ENCODE results near the gene BMF. TPM values are rescaled to one million over a fixed set of nuclear protein-coding genes. Genes with fewer than 3 reads are reported as not detected.
"Not testable (repeated sequence)": the region's sequence is repeated elsewhere in the genome, so short reads cannot be mapped to it uniquely, and the experiment has no call there.

The BMF gene
- total RNA-seq, 1 experiment from 2014 or later, result 3.0 TPM

DNA sequence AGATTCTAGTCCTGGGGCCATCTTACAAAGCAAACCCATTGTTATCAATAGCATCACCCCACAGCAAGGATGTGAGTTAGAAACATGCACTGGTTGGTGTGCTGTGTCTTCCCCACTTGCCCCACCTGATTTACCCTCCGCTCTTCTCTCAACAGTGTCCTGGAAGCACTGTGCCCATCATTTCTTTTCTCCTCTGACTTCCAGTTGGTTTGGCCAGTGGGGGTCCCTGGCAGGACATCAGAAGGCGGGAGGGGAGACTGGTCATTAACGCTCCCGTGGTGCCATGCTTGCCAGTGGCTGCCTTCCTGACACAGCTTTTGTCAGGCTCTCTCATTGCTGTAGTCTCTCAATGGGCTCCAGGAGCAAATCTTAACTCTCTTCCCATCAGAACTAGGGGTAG is 40.7 kb upstream of the BMF start:
- Histone ChIP-seq H2AFZ (ENCODE audit: low read length) (no peak overlapping the region), H3K79me2 (ENCODE audit: low read length) (no peaks in the 10 kb centered on the region), H3K9ac (ENCODE audit: low read length) (no peak overlapping the region), H3K27me3 (ENCODE audit: low read length) (no peaks in the 10 kb centered on the region), H3K9me2 (replicated peaks; ENCODE audit: insufficient read depth, low read length) (no peaks in the 10 kb centered on the region), H3K27ac (ENCODE audit: low read length) (no peak overlapping the region), H3K9me3 (ENCODE audit: low read length) (no peaks in the 10 kb centered on the region), H3K36me3 (ENCODE audit: insufficient read depth, low read length) (no peaks in the 10 kb centered on the region), H3K4me2 (ENCODE audit: low read depth, low read length, poor library complexity, severe bottlenecking) (no peak overlapping the region), H3K4me3 (ENCODE audit: low read length) (no peak overlapping the region), H4K20me1 (ENCODE audit: insufficient read depth, low read depth, low read length) (no peaks in the 10 kb centered on the region), H3K4me1 (ENCODE audit: low read length) (no peaks in the 10 kb centered on the region)
- no peak for DNase-seq

GRCh38 chr15:40146037-40146436 is 37.4 kb upstream of the BMF start:
- H4K20me1 ChIP-seq (ENCODE audit: insufficient read depth, low read depth, low read length), result no peaks in the 10 kb centered on the region
- no peaks in the 10 kb centered on the region for H3K27me3 ChIP-seq (ENCODE audit: low read length)
- no peak for DNase-seq
- no peaks in the 10 kb centered on the region for H3K9me2 ChIP-seq (replicated peaks; ENCODE audit: insufficient read depth, low read length)
- no peak overlapping the region for H2AFZ ChIP-seq (ENCODE audit: low read length)
- H3K9ac ChIP-seq (ENCODE audit: low read length), result no peak overlapping the region
- H3K36me3 ChIP-seq (ENCODE audit: insufficient read depth, low read length), result no peaks in the 10 kb centered on the region
- no peak overlapping the region for H3K4me2 ChIP-seq (ENCODE audit: low read depth, low read length, poor library complexity, severe bottlenecking)
- no peak overlapping the region for H3K27ac ChIP-seq (ENCODE audit: low read length)
- no peaks in the 10 kb centered on the region for H3K79me2 ChIP-seq (ENCODE audit: low read length)
- H3K4me3 ChIP-seq (ENCODE audit: low read length), result no peak overlapping the region
- H3K9me3 ChIP-seq (ENCODE audit: low read length), result no peaks in the 10 kb centered on the region
- no peaks in the 10 kb centered on the region for H3K4me1 ChIP-seq (ENCODE audit: low read length)

DNA sequence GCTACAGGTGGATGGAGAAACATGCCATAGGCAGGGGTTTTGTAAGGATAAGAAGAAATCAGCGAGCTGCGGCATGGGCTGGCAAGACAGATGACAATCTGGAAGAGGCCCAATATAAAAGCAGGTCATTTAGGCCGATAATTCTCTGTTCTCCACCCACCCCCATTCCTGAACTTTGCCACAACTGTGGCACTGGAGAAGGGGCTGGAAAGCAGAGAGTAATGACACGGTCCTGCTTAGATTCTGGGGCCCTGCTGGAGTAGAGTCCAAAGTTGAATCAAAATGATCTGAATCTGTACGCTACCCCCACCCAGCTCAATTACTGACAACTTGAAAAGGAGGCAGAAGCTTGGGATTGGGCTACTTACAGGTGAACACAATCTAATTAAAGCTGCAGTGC is 33.7 kb upstream of the BMF start:
- Histone ChIP-seq H3K4me2 (ENCODE audit: low read depth, low read length, poor library complexity, severe bottlenecking) (no peak overlapping the region), H3K9me3 (ENCODE audit: low read length) (no peaks in the 10 kb centered on the region), H3K79me2 (ENCODE audit: low read length) (no peaks in the 10 kb centered on the region), H4K20me1 (ENCODE audit: insufficient read depth, low read depth, low read length) (no peaks in the 10 kb centered on the region), H3K27me3 (ENCODE audit: low read length) (no peaks in the 10 kb centered on the region), H3K4me1 (ENCODE audit: low read length) (no peaks in the 10 kb centered on the region), H3K9ac (ENCODE audit: low read length) (no peak overlapping the region), H3K4me3 (ENCODE audit: low read length) (no peak overlapping the region), H3K9me2 (replicated peaks; ENCODE audit: insufficient read depth, low read length) (no peaks in the 10 kb centered on the region), H2AFZ (ENCODE audit: low read length) (no peak overlapping the region), H3K36me3 (ENCODE audit: insufficient read depth, low read length) (no peaks in the 10 kb centered on the region), H3K27ac (ENCODE audit: low read length) (no peak overlapping the region)
- no peak for DNase-seq

DNA sequence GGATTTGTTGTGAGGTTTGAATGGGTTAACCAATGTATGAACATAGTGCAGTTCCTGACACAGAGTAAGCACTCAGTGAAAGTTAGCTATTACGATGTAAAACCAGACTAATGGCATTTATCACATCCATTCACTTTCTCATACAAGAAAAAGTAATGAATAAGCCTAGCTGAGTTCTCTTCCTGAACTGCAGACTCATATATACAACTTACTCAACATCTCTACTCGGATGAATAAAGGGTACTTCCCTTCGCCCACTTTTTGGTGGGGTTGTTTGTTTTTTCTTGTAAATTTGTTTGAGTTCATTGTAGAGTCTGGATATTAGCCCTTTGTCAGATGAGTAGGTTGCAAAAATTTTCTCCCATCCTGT is 29.5 kb upstream of the BMF start:
- H4K20me1 ChIP-seq (ENCODE audit: insufficient read depth, low read depth, low read length); H3K36me3 ChIP-seq (ENCODE audit: insufficient read depth, low read length); H3K4me2 ChIP-seq (ENCODE audit: low read depth, low read length, poor library complexity, severe bottlenecking); H3K4me3 ChIP-seq (ENCODE audit: low read length); H3K79me2 ChIP-seq (ENCODE audit: low read length); H3K27me3 ChIP-seq (ENCODE audit: low read length); H3K9me2 ChIP-seq (replicated peaks; ENCODE audit: insufficient read depth, low read length); DNase-seq; H3K9ac ChIP-seq (ENCODE audit: low read length); H3K4me1 ChIP-seq (ENCODE audit: low read length); H3K9me3 ChIP-seq (ENCODE audit: low read length); H3K27ac ChIP-seq (ENCODE audit: low read length); H2AFZ ChIP-seq (ENCODE audit: low read length): not testable (repeated sequence)

GRCh38 chr15:40137303-40138200 is 28.9 kb upstream of the BMF start:
- Histone ChIP-seq H3K9me3 (ENCODE audit: low read length) (no peaks in the 10 kb centered on the region), H3K36me3 (ENCODE audit: insufficient read depth, low read length) (no peaks in the 10 kb centered on the region), H3K9ac (ENCODE audit: low read length) (no peak overlapping the region), H3K79me2 (ENCODE audit: low read length) (no peaks in the 10 kb centered on the region), H3K27me3 (ENCODE audit: low read length) (no peaks in the 10 kb centered on the region), H4K20me1 (ENCODE audit: insufficient read depth, low read depth, low read length) (no peaks in the 10 kb centered on the region), H3K4me1 (ENCODE audit: low read length) (no peaks in the 10 kb centered on the region), H3K9me2 (replicated peaks; ENCODE audit: insufficient read depth, low read length) (no peaks in the 10 kb centered on the region), H3K4me2 (ENCODE audit: low read depth, low read length, poor library complexity, severe bottlenecking) (no peak overlapping the region), H2AFZ (ENCODE audit: low read length) (no peak overlapping the region), H3K4me3 (ENCODE audit: low read length) (no peak overlapping the region), H3K27ac (ENCODE audit: low read length) (no peak overlapping the region)
- DNase-seq, result no peak

- Histone ChIP-seq H3K9me3 (ENCODE audit: low read length) (no peaks in the 10 kb centered on the region), H3K27me3 (ENCODE audit: low read length) (no peaks in the 10 kb centered on the region), H3K27ac (ENCODE audit: low read length) (no peak overlapping the region), H3K4me2 (ENCODE audit: low read depth, low read length, poor library complexity, severe bottlenecking) (no peak overlapping the region), H3K79me2 (ENCODE audit: low read length) (no peaks in the 10 kb centered on the region), H4K20me1 (ENCODE audit: insufficient read depth, low read depth, low read length) (no peaks in the 10 kb centered on the region), H3K36me3 (ENCODE audit: insufficient read depth, low read length) (no peaks in the 10 kb centered on the region), H3K9me2 (replicated peaks; ENCODE audit: insufficient read depth, low read length) (no peaks in the 10 kb centered on the region), H3K4me3 (ENCODE audit: low read length) (no peak overlapping the region), H2AFZ (ENCODE audit: low read length) (no peak overlapping the region), H3K9ac (ENCODE audit: low read length) (no peak overlapping the region), H3K4me1 (ENCODE audit: low read length) (no peaks in the 10 kb centered on the region)
- DNase-seq, result no peak
These were observed 28.0 kb upstream of the BMF start for GRCh38 chr15:40136470-40137302.

DNA sequence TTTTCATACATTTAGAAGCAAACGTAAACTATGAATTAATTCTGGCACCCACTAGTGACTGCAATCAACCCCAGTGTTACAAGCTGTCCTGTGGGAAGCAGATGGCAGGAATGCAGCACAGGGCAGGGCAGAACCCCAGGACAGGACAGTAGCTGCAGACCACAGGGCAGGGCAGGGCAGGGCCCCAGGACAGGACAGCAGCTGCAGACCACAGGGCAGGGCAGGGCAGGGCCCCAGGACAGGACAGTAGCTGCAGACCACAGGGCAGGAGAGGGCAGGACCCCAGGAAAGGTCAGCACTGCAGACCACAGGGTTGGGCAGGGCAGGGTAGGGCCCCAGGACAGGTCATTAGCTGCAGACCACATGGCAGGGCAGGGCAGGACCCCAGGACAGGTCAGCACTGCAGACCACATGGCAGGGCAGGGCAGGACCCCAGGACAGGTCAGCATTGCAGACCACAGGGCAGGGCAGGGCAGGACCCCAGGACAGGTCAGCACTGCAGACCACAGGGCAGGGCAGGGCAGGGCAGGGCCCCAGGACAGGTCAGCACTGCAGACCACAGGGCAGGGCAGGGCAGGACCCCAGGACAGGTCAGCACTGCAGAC is 27.3 kb upstream of the BMF start:
- H3K4me2 ChIP-seq (ENCODE audit: low read depth, low read length, poor library complexity, severe bottlenecking); H3K9me2 ChIP-seq (replicated peaks; ENCODE audit: insufficient read depth, low read length); H2AFZ ChIP-seq (ENCODE audit: low read length); H3K9me3 ChIP-seq (ENCODE audit: low read length); DNase-seq; H3K79me2 ChIP-seq (ENCODE audit: low read length); H4K20me1 ChIP-seq (ENCODE audit: insufficient read depth, low read depth, low read length); H3K4me3 ChIP-seq (ENCODE audit: low read length); H3K36me3 ChIP-seq (ENCODE audit: insufficient read depth, low read length); H3K27ac ChIP-seq (ENCODE audit: low read length); H3K9ac ChIP-seq (ENCODE audit: low read length); H3K27me3 ChIP-seq (ENCODE audit: low read length); H3K4me1 ChIP-seq (ENCODE audit: low read length): not testable (repeated sequence)

- no peak overlapping the region for H3K4me2 ChIP-seq (ENCODE audit: low read depth, low read length, poor library complexity, severe bottlenecking)
- no peaks in the 10 kb centered on the region for H3K27me3 ChIP-seq (ENCODE audit: low read length)
- H3K9me3 ChIP-seq (ENCODE audit: low read length), result no peaks in the 10 kb centered on the region
- H3K79me2 ChIP-seq (ENCODE audit: low read length), result no peaks in the 10 kb centered on the region
- no peaks in the 10 kb centered on the region for H3K36me3 ChIP-seq (ENCODE audit: insufficient read depth, low read length)
- no peaks in the 10 kb centered on the region for H4K20me1 ChIP-seq (ENCODE audit: insufficient read depth, low read depth, low read length)
- H3K4me1 ChIP-seq (ENCODE audit: low read length), result no peaks in the 10 kb centered on the region
- no peak overlapping the region for H3K9ac ChIP-seq (ENCODE audit: low read length)
- no peak overlapping the region for H3K4me3 ChIP-seq (ENCODE audit: low read length)
- no peaks in the 10 kb centered on the region for H3K9me2 ChIP-seq (replicated peaks; ENCODE audit: insufficient read depth, low read length)
- no peak overlapping the region for H2AFZ ChIP-seq (ENCODE audit: low read length)
- DNase-seq, result peak; percentile 50
- no peak overlapping the region for H3K27ac ChIP-seq (ENCODE audit: low read length)
These were observed 26.2 kb upstream of the BMF start for GRCh38 chr15:40134885-40135284.

All from Karpas-422 (cell line).